Lower lobe of right lung (tissue), 2 donors: ENCODE measurements around the gene MPST. TPM values are rescaled to one million over a fixed set of nuclear protein-coding genes. Genes with fewer than 3 reads are reported as not detected.

Experiments
- ATAC-seq, 2 donors: fragments of 200-7000 bp; cut with Tn5 transposase; one replicate each; pipeline ENCODE4 v1.9.1; 2020 to 2022; ENCODE audit warnings: mild to moderate bottlenecking in 2 of 2, moderate library complexity in 2 of 2
- DNase-seq: peaks from one replicate; pipeline ENCODE4 v3.0.0-alpha.2; 2020
- H3K27ac ChIP-seq: fragments of 200-600 bp; one replicate; pipeline ENCODE4 v1.8.0; 2022
- H3K27me3 ChIP-seq: fragments of 200-600 bp; one replicate; pipeline ENCODE4 v1.8.0; 2022; ENCODE audit warnings: low read depth
- H3K36me3 ChIP-seq: fragments of 200-600 bp; one replicate; pipeline ENCODE4 v1.8.0; 2022; ENCODE audit warnings: mild to moderate bottlenecking
- H3K4me1 ChIP-seq: fragments of 200-600 bp; one replicate; pipeline ENCODE4 v1.8.0; 2022
- H3K4me3 ChIP-seq: fragments of 200-600 bp; one replicate; pipeline ENCODE4 v1.8.0; 2022; ENCODE audit warnings: mild to moderate bottlenecking
- H3K9me3 ChIP-seq: fragments of 200-600 bp; one replicate; pipeline ENCODE4 v1.8.0; 2022
- CTCF ChIP-seq: fragments of 200-600 bp; IDR thresholded peaks from one replicate; pipeline ENCODE4 v1.8.0; 2022; ENCODE audit warnings: antibody characterized with exemption, mild to moderate bottlenecking
- intact Hi-C: fragments of 100-400 bp; cut with DNase I; formaldehyde crosslinking; loops from one replicate; pipeline ENCODE4 v1.11.0; 2022
- total RNA-seq: library from RNA; stranded (reverse); fragmentation: NEBNext Ultra II Directional; extraction: Animal tissue kit (Norgen Biotek cat#: 25700); gene quantifications from one replicate; pipeline ENCODE4 v1.2.1, GENCODE V29; 2021
- donor health status: DM: no; HTN: yes; CAD: no; lungs with severe emphysema.

The MPST gene
- total RNA-seq, 1 donor from 2014 or later: 73.2 TPM

DNA sequence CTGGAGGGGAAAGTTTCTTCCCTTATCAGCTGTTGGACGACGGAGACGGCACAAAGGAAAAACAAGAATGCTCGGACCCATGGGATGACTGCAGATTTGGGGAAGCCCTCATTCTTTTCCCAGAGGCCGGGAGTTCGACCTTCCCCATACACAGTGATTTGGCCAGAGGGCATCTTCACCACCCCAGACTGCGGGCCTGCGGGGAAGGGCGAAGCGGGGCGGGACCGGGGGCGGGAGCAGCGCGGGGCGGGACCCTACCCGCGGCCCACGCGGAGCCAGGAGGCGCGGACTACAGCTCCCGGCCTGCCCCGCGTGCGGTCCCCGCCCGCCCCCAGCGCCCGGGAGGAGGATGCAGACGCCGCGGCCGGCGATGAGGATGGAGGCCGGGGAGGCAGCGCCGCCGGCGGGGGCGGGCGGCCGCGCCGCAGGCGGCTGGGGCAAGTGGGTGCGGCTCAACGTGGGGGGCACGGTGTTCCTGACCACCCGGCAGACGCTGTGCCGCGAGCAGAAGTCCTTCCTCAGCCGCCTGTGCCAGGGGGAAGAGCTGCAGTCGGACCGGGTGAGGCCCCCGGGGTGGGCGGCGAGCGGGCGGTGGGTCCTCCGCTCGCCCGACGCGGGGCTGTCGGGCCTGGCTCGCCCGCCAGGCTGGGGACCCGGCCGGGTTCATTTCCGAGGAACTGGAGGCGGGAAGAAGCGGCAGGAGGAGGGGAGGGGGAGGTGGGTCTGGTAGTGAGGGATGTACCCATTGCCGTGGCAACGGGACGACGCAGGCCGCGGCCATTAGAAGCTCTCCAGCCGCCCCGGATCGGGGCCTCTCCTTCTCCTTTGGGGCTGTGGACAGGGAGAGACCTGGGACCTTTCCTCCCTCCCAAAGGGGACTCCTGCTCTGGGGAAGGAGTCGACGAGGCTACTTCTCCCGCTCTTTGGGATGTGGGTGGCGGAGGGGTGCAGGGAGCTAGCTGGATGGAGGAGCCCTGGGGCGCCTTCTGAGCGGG is 32.1 kb downstream of the MPST start, which contains the start of gene KCTD17:
TSS of gene KCTD17 (plus strand) at position 352 of the 995 bp plus-strand sequence. CDS start at position 371, 19 bp downstream.
- H3K27ac ChIP-seq: peak within 1 kb of the TSS; percentile 56
- intact Hi-C loops: no loop called here
- DNase-seq: peak; percentile 79

DNA sequence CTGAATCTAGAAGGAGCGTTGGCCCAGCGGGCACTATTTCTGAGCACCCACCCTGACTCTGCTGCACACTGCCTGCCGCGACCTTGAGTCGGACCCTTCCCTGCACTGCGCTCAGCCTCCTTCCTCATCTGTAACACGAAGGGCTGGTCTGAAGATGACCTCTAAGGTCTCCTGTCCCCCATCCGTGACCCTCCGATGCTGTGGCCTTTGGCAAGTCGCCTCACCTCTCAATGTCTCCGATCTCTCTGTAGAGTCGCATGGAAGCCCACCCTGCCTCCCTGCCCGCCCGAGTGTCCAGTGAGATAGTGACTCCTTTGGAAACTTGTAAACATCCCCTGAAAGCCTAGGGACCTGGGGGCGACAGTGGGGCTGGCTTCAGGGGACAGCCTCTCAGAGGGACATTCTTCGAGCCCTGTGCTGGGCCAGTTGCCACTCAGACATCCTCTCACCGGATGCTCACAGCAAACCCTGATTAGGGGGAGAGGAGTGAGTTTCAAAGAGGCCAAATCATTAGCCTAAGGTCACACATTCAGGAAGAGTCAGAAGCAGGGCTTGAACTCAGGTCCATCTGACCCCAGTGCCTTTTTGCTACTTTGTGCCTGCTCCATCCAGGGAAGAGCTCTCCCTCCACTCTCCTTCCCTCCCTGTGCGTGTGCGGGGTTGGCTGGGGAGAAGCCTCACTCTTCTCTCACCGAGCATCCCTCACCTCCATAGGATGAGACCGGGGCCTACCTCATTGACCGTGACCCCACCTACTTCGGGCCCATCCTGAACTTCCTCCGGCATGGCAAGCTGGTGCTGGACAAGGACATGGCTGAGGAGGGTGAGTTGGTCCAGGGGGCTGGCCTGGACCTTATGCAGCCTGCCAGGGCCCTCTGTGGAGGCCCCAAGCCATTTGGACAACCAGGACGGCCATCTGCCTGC is 33.1 kb downstream of the MPST start:
- Histone ChIP-seq H3K36me3 (peaks cover 31% of the 10 kb centered on the region), H3K4me1 (peaks cover 18% of the 10 kb centered on the region), H3K27ac (peak overlapping the region; percentile 49), H3K9me3 (no peaks in the 10 kb centered on the region), H3K27me3 (no peaks in the 10 kb centered on the region), H3K4me3 (peak overlapping the region; percentile 65)
- ATAC-seq (no peak), DNase-seq (no peak)
- intact Hi-C loops: no loop called here
- no peak for TF ChIP-seq CTCF

More for the DNA sequence above, 32.1 kb downstream of the MPST start, which contains the start of gene KCTD17:
- H3K9me3 ChIP-seq: no peaks in the 10 kb centered on the region
- no peak for TF ChIP-seq CTCF
- peaks cover 21% of the 10 kb centered on the region for H3K36me3 ChIP-seq
- H3K27me3 ChIP-seq: no peaks in the 10 kb centered on the region
- peaks cover 18% of the 10 kb centered on the region for H3K4me1 ChIP-seq
- H3K4me3 ChIP-seq: peak within 1 kb of the TSS; percentile 65
- peak; percentile 91 to 92 for ATAC-seq

DNA sequence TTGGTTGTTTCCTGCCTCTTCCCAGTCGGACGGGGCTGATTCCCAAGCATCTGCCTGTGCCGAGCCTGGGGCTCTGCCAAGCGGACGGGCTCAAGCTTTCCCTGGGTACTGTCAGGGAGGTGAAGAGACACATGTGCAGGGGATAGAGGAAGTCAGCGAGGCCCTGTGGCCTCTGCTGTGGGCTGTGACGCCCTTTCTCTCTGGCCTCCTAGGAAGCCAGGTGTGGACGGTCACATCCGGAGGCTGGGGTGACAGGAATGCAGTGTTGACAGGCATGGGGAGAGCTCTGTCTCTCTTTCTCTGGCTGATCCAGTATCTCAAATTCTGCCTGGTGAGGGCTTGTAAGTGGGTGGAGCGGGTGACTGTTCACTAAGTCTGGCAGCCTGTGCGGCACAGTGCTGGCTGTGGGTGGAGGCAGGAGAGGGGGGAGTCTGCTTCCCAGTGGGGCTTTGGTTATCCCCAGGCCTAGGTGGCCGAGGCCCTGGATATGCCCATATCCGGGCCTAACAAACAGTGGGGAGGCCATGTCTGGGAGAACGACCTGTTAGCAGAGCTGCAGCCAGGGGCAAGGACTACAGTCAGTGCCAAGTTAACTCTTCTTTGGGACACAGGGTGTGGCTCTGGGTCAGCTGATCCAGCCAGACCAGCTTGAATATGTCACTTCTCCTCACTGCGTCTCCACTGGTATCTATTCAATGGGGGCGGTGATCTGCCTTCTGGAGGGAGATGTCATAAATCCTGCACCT is 33.9 kb downstream of the MPST start:
- H3K4me1 ChIP-seq: peaks cover 18% of the 10 kb centered on the region
- intact Hi-C loops: no loop called here
- H3K27ac ChIP-seq: no peak overlapping the region
- ATAC-seq (no peak), DNase-seq (no peak)
- H3K36me3 ChIP-seq: peaks cover 37% of the 10 kb centered on the region
- H3K4me3 ChIP-seq: no peak overlapping the region
- no peak for TF ChIP-seq CTCF
- H3K9me3 ChIP-seq: no peaks in the 10 kb centered on the region
- no peaks in the 10 kb centered on the region for H3K27me3 ChIP-seq

DNA sequence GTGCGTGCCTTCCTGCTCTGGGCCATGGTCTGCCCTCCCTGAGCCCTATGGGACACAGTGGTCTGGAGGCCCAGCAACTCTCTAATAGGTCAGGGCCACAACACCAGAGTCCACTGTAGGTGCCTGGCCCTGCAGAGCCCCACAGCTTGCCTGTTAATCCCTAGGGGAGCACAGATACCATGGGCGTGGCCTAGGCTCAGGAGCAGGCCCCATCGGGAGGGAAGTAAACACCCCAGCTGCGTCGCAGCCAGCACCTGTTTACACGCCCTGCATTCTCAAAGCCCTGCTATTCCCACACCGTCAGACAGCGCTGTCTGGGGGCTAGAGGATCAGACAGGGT is 34.5 kb downstream of the MPST start:
- intact Hi-C loops: no loop called here
- no peak overlapping the region for H3K4me3 ChIP-seq
- ATAC-seq (no peak), DNase-seq (no peak)
- TF ChIP-seq CTCF: no peak
- H3K36me3 ChIP-seq: peaks cover 41% of the 10 kb centered on the region
- H3K27me3 ChIP-seq: no peaks in the 10 kb centered on the region
- H3K9me3 ChIP-seq: no peaks in the 10 kb centered on the region
- peaks cover 18% of the 10 kb centered on the region for H3K4me1 ChIP-seq
- H3K27ac ChIP-seq: no peak overlapping the region
